Loucy (cell line): ENCODE measurements around the gene CFAP54.

ENCODE experiments used
- H2AFZ ChIP-seq: fragments of 200-600 bp; sonication (generic); 2 replicates; pipeline ENCODE4 v1.6.0; 2016; ENCODE audit warnings: antibody characterized with exemption, mild to moderate bottlenecking, low read length, moderate library complexity
- H3F3A ChIP-seq: fragments of 200-600 bp; 2 replicates; pipeline ENCODE4 v1.6.0; 2016; ENCODE audit warnings: antibody characterized with exemption, low read depth, mild to moderate bottlenecking
- H3K27me3 ChIP-seq: fragments of 200-600 bp; sonication (generic); 2 replicates; pipeline ENCODE4 v1.6.1; 2014; ENCODE audit warnings: low read length, mild to moderate bottlenecking; ENCODE audit not compliant: insufficient read depth, poor library complexity, severe bottlenecking
- H3K36me3 ChIP-seq: fragments of 200-600 bp; sonication (generic); 2 replicates; pipeline ENCODE4 v1.6.1; 2016; ENCODE audit warnings: low read length; ENCODE audit not compliant: insufficient read depth
- H3K4me1 ChIP-seq: fragments of 200-600 bp; sonication (generic); 2 replicates; pipeline ENCODE4 v1.5.1; 2014; ENCODE audit warnings: low read length, mild to moderate bottlenecking; ENCODE audit not compliant: insufficient read depth, poor library complexity, severe bottlenecking
- H3K4me2 ChIP-seq: fragments of 200-600 bp; sonication (generic); 2 replicates; pipeline ENCODE4 v1.6.0; 2014; ENCODE audit warnings: antibody characterized with exemption, low read length, low read depth, mild to moderate bottlenecking; ENCODE audit not compliant: poor library complexity, severe bottlenecking
- H3K4me3 ChIP-seq: fragments of 200-600 bp; sonication (generic); 2 replicates; pipeline ENCODE4 v1.5.1; 2014; ENCODE audit warnings: low read length, mild to moderate bottlenecking, mixed read lengths; ENCODE audit not compliant: poor library complexity, severe bottlenecking
- H3K79me2 ChIP-seq: fragments of 200-600 bp; sonication (generic); 2 replicates; pipeline ENCODE4 v1.6.1; 2014; ENCODE audit warnings: low read length; ENCODE audit not compliant: insufficient read depth
- H3K9ac ChIP-seq: fragments of 200-600 bp; sonication (generic); 2 replicates; pipeline ENCODE4 v1.6.0; 2014; ENCODE audit warnings: mild to moderate bottlenecking, low read depth, low read length, moderate library complexity; ENCODE audit not compliant: poor library complexity, severe bottlenecking
- H3K9me2 ChIP-seq: fragments of 200-600 bp; sonication (generic); replicated peaks from 2 replicates; pipeline ENCODE4 v1.6.1; 2016; ENCODE audit warnings: low read depth, low read length, mixed read lengths
- H3K9me3 ChIP-seq: fragments of 200-600 bp; sonication (generic); 2 replicates; pipeline ENCODE4 v1.6.1; 2014; ENCODE audit warnings: mild to moderate bottlenecking, antibody characterized with exemption, low read length, low read depth; ENCODE audit not compliant: insufficient read depth
- H4K20me1 ChIP-seq: fragments of 200-600 bp; sonication (generic); 2 replicates; pipeline ENCODE4 v1.6.0; 2014; ENCODE audit warnings: antibody characterized with exemption, low read length, mild to moderate bottlenecking; ENCODE audit not compliant: insufficient read depth, poor library complexity, severe bottlenecking
- EZH2phosphoT487 ChIP-seq: fragments of 200-600 bp; IDR thresholded peaks from 2 replicates; pipeline ENCODE4 v1.6.1; 2018; ENCODE audit warnings: antibody characterized with exemption, mild to moderate bottlenecking, moderate library complexity, borderline replicate concordance
- TF ChIP-seq, protein P1 (sequence below): fragments of 200-600 bp; sonication (generic); conservative IDR thresholded peaks from 2 replicates; pipeline ENCODE4 v1.5.1; 2014; ENCODE audit warnings: mild to moderate bottlenecking, antibody characterized with exemption, low read length

Gene CFAP54

DNA sequence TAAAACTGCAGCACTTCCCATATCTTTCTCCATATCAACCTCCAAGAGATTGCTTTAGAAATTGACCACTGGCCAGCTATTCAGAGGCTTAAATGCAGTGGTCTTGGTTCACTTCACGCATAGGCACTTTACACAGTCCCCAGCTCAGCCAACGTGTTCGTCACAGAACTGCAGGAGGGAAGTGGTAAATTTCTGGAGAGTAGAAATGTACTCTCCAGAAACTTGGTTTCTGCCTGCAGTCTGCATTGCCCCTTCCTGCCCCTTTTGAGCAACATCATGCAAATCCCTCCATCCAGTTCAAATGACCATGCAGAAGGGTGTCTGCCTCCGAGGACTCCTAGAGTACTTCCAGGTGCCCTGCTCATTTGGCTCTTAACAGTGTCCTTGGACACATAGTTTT lies 375.0 kb downstream of the CFAP54 start:
- Histone ChIP-seq H3K27me3 (no peaks in the 10 kb centered on the region), H3K9me2 (no peaks in the 10 kb centered on the region), H3K79me2 (no peaks in the 10 kb centered on the region), H4K20me1 (no peaks in the 10 kb centered on the region), H3K4me2 (no peak overlapping the region), H3K9ac (no peak overlapping the region), H3K36me3 (no peaks in the 10 kb centered on the region), H2AFZ (no peak overlapping the region), H3K4me3 (no peak overlapping the region), H3F3A (no peaks in the 10 kb centered on the region), H3K9me3 (no peaks in the 10 kb centered on the region), H3K4me1 (no peaks in the 10 kb centered on the region)
- TF ChIP-seq, protein P1, sequence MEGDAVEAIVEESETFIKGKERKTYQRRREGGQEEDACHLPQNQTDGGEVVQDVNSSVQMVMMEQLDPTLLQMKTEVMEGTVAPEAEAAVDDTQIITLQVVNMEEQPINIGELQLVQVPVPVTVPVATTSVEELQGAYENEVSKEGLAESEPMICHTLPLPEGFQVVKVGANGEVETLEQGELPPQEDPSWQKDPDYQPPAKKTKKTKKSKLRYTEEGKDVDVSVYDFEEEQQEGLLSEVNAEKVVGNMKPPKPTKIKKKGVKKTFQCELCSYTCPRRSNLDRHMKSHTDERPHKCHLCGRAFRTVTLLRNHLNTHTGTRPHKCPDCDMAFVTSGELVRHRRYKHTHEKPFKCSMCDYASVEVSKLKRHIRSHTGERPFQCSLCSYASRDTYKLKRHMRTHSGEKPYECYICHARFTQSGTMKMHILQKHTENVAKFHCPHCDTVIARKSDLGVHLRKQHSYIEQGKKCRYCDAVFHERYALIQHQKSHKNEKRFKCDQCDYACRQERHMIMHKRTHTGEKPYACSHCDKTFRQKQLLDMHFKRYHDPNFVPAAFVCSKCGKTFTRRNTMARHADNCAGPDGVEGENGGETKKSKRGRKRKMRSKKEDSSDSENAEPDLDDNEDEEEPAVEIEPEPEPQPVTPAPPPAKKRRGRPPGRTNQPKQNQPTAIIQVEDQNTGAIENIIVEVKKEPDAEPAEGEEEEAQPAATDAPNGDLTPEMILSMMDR, result no peak
- no peak for TF ChIP-seq EZH2phosphoT487

DNA sequence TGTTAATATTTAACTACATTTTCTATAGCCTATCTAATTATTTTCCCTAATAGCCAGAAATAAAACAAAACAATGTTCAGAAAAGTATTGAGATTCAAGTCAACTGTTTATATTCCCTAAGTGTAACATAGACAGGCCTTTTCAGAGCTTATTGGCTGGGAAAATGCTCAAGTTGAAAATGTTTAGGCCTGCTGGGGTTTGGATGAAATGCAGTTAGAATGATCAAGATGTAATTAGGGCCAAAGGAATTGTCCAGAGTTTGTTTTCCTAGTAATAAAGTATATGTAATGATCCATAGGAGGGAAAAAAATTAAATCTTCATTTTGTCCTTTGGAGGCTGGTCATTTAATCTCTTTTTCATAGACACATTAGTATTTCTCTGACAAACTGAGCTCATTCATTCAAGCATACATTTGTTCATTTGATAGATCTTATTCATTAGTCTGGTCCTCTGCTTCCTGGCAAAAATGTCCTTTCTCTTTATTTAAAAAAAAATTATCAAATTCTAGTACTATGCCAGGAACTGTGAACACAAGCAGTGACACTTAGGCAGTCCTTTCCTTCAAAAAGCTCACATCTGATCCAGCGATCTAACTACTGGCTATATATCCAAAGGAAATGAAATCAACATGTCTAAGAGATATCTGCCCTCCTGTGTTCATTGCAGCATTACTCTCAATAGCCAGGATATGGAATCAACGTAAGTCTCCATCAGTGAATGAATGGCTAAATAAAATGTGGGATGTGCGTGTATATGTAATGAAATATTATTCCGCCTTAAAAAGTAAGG lies 377.6 kb downstream of the CFAP54 start:
- Histone ChIP-seq H3K9me2 (no peaks in the 10 kb centered on the region), H3K9ac (no peak overlapping the region), H3K36me3 (no peaks in the 10 kb centered on the region), H3K9me3 (no peaks in the 10 kb centered on the region), H3K27me3 (no peaks in the 10 kb centered on the region), H3F3A (no peaks in the 10 kb centered on the region), H4K20me1 (no peaks in the 10 kb centered on the region), H3K79me2 (no peaks in the 10 kb centered on the region), H3K4me1 (no peaks in the 10 kb centered on the region), H3K4me2 (no peak overlapping the region), H2AFZ (no peak overlapping the region), H3K4me3 (no peak overlapping the region)
- TF ChIP-seq, protein P1, result no peak
- TF ChIP-seq EZH2phosphoT487, result no peak

DNA sequence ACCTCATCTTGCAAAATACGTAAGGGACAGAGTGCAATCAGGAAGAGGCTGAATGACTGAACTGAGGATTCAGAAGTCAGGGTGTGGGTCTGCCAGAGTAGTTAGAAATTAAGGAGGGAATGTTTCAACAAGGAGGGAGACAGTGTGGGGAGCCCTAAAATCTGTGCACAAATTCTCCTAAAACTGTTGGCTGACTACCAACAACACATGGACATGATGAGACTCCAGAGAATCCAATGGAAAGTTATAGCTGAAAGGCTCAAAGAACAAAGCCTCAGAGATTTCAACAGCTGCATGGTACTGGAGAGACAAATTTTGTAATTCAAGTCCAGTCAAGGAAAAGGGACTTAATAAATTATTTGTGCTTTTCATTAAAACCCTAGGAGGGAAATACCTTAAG lies 381.6 kb downstream of the CFAP54 start:
- Histone ChIP-seq H3F3A (no peaks in the 10 kb centered on the region), H3K36me3 (no peaks in the 10 kb centered on the region), H3K9me2 (no peaks in the 10 kb centered on the region), H4K20me1 (no peaks in the 10 kb centered on the region), H3K4me2 (no peak overlapping the region), H3K9ac (no peak overlapping the region), H3K4me3 (no peak overlapping the region), H3K4me1 (no peaks in the 10 kb centered on the region), H3K9me3 (no peaks in the 10 kb centered on the region), H3K27me3 (no peaks in the 10 kb centered on the region), H3K79me2 (no peaks in the 10 kb centered on the region), H2AFZ (no peak overlapping the region)
- TF ChIP-seq, protein P1, result no peak
- no peak for TF ChIP-seq EZH2phosphoT487
